NCI-H2196 (cell line): ENCODE results near the gene ANK2.
A peak's percentile ranks its signal among the peaks of the same experiment; 100 is the strongest.

ENCODE experiments used
- DNase-seq: peaks from one replicate; lab custom pipeline; 2025; ENCODE audit not compliant: unreplicated experiment; lab: John Stamatoyannopoulos, UW

Gene ANK2

GRCh38 chr4:113090954-113091353, 41.5 kb downstream of the ANK2 start:
- no peak for DNase-seq

GRCh38 chr4:113094331-113094730, 44.9 kb downstream of the ANK2 start:
- no peak for DNase-seq

GRCh38 chr4:113094802-113095201, 45.3 kb downstream of the ANK2 start:
- peak; percentile 4 for DNase-seq

- no peak for DNase-seq
These were observed 52.2 kb downstream of the ANK2 start for GRCh38 chr4:113101669-113102068.

- no peak for DNase-seq
These were observed 54.1 kb downstream of the ANK2 start for GRCh38 chr4:113103556-113103955.

GRCh38 chr4:113106108-113106507, 56.7 kb downstream of the ANK2 start:
- DNase-seq: peak; percentile 33

- DNase-seq: no peak
These were observed 59.8 kb downstream of the ANK2 start for GRCh38 chr4:113109106-113109718.

- no peak for DNase-seq
These were observed 63.0 kb downstream of the ANK2 start for GRCh38 chr4:113112338-113112978.

GRCh38 chr4:113113151-113113550, 63.7 kb downstream of the ANK2 start:
- no peak for DNase-seq

- DNase-seq: no peak
These were observed 65.4 kb downstream of the ANK2 start for GRCh38 chr4:113114884-113115283.

- peak; percentile 8 for DNase-seq
These were observed 67.2 kb downstream of the ANK2 start for GRCh38 chr4:113116414-113117357.

GRCh38 chr4:113117358-113117702, 67.9 kb downstream of the ANK2 start:
- DNase-seq: no peak

GRCh38 chr4:113122066-113122465, 72.6 kb downstream of the ANK2 start:
- no peak for DNase-seq

GRCh38 chr4:113125418-113125817, 76.0 kb downstream of the ANK2 start:
- DNase-seq: no peak

GRCh38 chr4:113131136-113131535, 81.7 kb downstream of the ANK2 start:
- DNase-seq: no peak

GRCh38 chr4:113131621-113132020, 82.2 kb downstream of the ANK2 start:
- no peak for DNase-seq

GRCh38 chr4:113141901-113142346, 92.5 kb downstream of the ANK2 start:
- peak; percentile 70 for DNase-seq

- no peak for DNase-seq
These were observed 92.9 kb downstream of the ANK2 start for GRCh38 chr4:113142351-113142750.

GRCh38 chr4:113144091-113144490, 94.6 kb downstream of the ANK2 start:
- DNase-seq: no peak

GRCh38 chr4:113145147-113145518, 95.7 kb downstream of the ANK2 start:
- no peak for DNase-seq

- no peak for DNase-seq
These were observed 96.3 kb downstream of the ANK2 start for GRCh38 chr4:113145519-113146291.
